ENCODE data around the gene SPTBN1.

- TF ChIP-seq LEF1 (IDR thresholded peaks at IDR 0.05; ENCODE audit: borderline replicate concordance) (no peak), HDGF (IDR thresholded peaks at IDR 0.05; ENCODE audit: borderline replicate concordance) (no peak), CTBP1 (IDR thresholded peaks at IDR 0.05; ENCODE audit: borderline replicate concordance) (no peak), FOXA1 (IDR thresholded peaks at IDR 0.05) (no peak), BHLHE40 (IDR thresholded peaks at IDR 0.05; ENCODE audit: borderline replicate concordance) (no peak), ELF4 (IDR thresholded peaks at IDR 0.05) (no peak), ZNF384 (IDR thresholded peaks at IDR 0.05) (no peak), NFRKB (IDR thresholded peaks at IDR 0.05) (no peak), FOXM1 (IDR thresholded peaks at IDR 0.05; ENCODE audit: borderline replicate concordance) (no peak), SP1 (IDR thresholded peaks at IDR 0.05) (no peak), TARDBP (IDR thresholded peaks at IDR 0.05) (no peak)
Measured at GRCh38 chr2:54525321-54525720, 69.2 kb downstream of the SPTBN1 start.

All from HEK293T (cell line).